K562 (cell line): ENCODE results near the gene NAA80. TPM values are rescaled to one million over a fixed set of nuclear protein-coding genes. Genes with fewer than 3 reads are reported as not detected.

Experiments
- ATAC-seq: fragments of 200-7000 bp; cut with Tn5 transposase; 3 replicates; pipeline ENCODE4 v1.9.1; 2020; ENCODE audit warnings: moderate library complexity
- BruUV-seq: library from RNA; stranded (reverse); fragments of 400-500 nt; replicated peaks from 2 replicates; lab custom pipeline; 2021; lab: Mats Ljungman, UMichigan
- CTCF ChIA-PET: fragments of 300-600 bp; formaldehyde crosslinking; extraction: SDS; loops from one replicate; lab custom pipeline; 2021; ENCODE audit warnings: low intra/inter-chr PET ratio; lab: Yijun Ruan, JAX
- POLR2A ChIA-PET: fragments of 300-600, 350-650 bp; sonication (Branson Sonifier 250); formaldehyde crosslinking; extraction: SDS; loops from one replicate; lab custom pipeline; 2021; ENCODE audit warnings: antibody characterized with exemption, inconsistent platforms; lab: Yijun Ruan, JAX
- DNase-seq, 4 experiments: peaks; one replicate each; pipeline versions ENCODE4 v3.0.0 to v3.0.0-alpha.2; 2011 to 2018; ENCODE audit warnings: low spot score in 3 of 4, mixed read lengths in 3 of 4; ENCODE audit errors: extremely low read depth in 1 of 4
- FAIRE-seq: peaks from 2 replicates; lab custom pipeline; 2011; peaks lifted over from hg19 to GRCh38; lab: Jason Lieb, UNC
- H2AFZ ChIP-seq: 2 replicates; pipeline ENCODE4 v1.6.0; 2011; ENCODE audit warnings: low read depth, low read length, control low read depth, inconsistent platforms
- H3K27ac ChIP-seq: fragments of 200-600 bp; 3 replicates; pipeline ENCODE4 v1.8.0; 2011; ENCODE audit warnings: low read depth, mild to moderate bottlenecking, control low read depth, inconsistent platforms, low read length, moderate library complexity, mixed read lengths; ENCODE audit errors: extremely low read depth
- H3K27me3 ChIP-seq, 2 experiments: fragments of 300-600 bp in 1 of 2; 2 replicates in 1 of 2; 3 replicates in 1 of 2; pipeline versions ENCODE4 v1.6.0 to v1.8.0; 2011; ENCODE audit warnings: inconsistent platforms in 2 of 2, low read length in 2 of 2, mild to moderate bottlenecking in 1 of 2, mixed read lengths in 1 of 2, moderate library complexity in 1 of 2; ENCODE audit not compliant: control insufficient read depth in 2 of 2, insufficient read depth in 2 of 2
- H3K36me3 ChIP-seq: fragments of 300-600 bp; 3 replicates; pipeline ENCODE4 v1.8.0; 2011; ENCODE audit warnings: mild to moderate bottlenecking, low read length, inconsistent platforms; ENCODE audit not compliant: control insufficient read depth, insufficient read depth
- H3K4me1 ChIP-seq, 2 experiments: fragments of 200-600 bp in 1 of 2; replicated peaks in 1 of 2; 2 replicates in 1 of 2; 3 replicates in 1 of 2; pipeline versions ENCODE4 v1.5.1 to v1.8.0; 2011; ENCODE audit warnings: inconsistent platforms in 2 of 2, low read length in 2 of 2, mild to moderate bottlenecking in 1 of 2, mixed read lengths in 1 of 2, moderate library complexity in 1 of 2; ENCODE audit not compliant: control insufficient read depth in 2 of 2, insufficient read depth in 2 of 2
- H3K4me2 ChIP-seq: 2 replicates; pipeline ENCODE4 v1.6.1; 2011; ENCODE audit warnings: low read length, control low read depth, inconsistent platforms, mixed read lengths; ENCODE audit not compliant: insufficient read depth
- H3K4me3 ChIP-seq: fragments of 200-600 bp; sonication (generic), shearing (Covaris generic); 2 replicates; pipeline ENCODE4 v1.5.1; 2016; ENCODE audit warnings: control low read depth, inconsistent platforms
- H3K79me2 ChIP-seq: fragments of 200-600 bp; 3 replicates; pipeline ENCODE4 v1.8.0; 2011; ENCODE audit warnings: low read length, inconsistent platforms; ENCODE audit not compliant: control insufficient read depth, insufficient read depth
- H3K9ac ChIP-seq, 2 experiments: 2 replicates each; pipeline versions ENCODE4 v1.6.0 to v1.6.1; 2011; ENCODE audit warnings: low read depth in 2 of 2, low read length in 2 of 2, control low read depth in 1 of 2, inconsistent platforms in 1 of 2, mild to moderate bottlenecking in 1 of 2, mixed read lengths in 1 of 2; ENCODE audit not compliant: insufficient read depth in 1 of 2
- H3K9me1 ChIP-seq: one replicate; pipeline ENCODE4 v1.6.0; 2011; ENCODE audit warnings: inconsistent platforms, mild to moderate bottlenecking, low read length, moderate library complexity; ENCODE audit not compliant: control insufficient read depth, insufficient read depth
- H3K9me3 ChIP-seq: replicated peaks from 2 replicates; pipeline ENCODE4 v1.5.1; 2011; ENCODE audit warnings: low read depth, low read length, inconsistent platforms; ENCODE audit not compliant: control insufficient read depth, insufficient read depth
- H4K20me1 ChIP-seq: replicated peaks from 2 replicates; pipeline ENCODE4 v1.6.1; 2011; ENCODE audit warnings: low read length, inconsistent platforms, mixed read lengths; ENCODE audit not compliant: control insufficient read depth, insufficient read depth
- CREB1 ChIP-seq, 2 experiments: sonication (generic) in 1 of 2; formaldehyde crosslinking in 1 of 2; IDR thresholded peaks; 2 replicates each; pipeline versions ENCODE4 v1.6.1 to v1.8.0; 2012 to 2022; ENCODE audit warnings: inconsistent platforms in 1 of 2, mild to moderate bottlenecking in 1 of 2, missing genetic modification reagents in 1 of 2, moderate library complexity in 1 of 2
- CREM ChIP-seq: IDR thresholded peaks from 2 replicates; pipeline ENCODE4 v1.6.1; 2014; ENCODE audit warnings: antibody characterized with exemption, low read depth
- GABPB1 ChIP-seq: sonication (generic); formaldehyde crosslinking; IDR thresholded peaks from 2 replicates; pipeline ENCODE4 v1.8.0; 2022; ENCODE audit warnings: mild to moderate bottlenecking, missing genetic modification reagents
- PHF20 ChIP-seq: fragments of 450-650 bp; IDR thresholded peaks from 2 replicates; pipeline ENCODE4 v1.6.1; 2018; ENCODE audit not compliant: partially characterized antibody
- SIX5 ChIP-seq, 2 experiments: IDR thresholded peaks; 2 replicates each; pipeline ENCODE4 v1.6.1; 2011; ENCODE audit warnings: low read length in 2 of 2, borderline replicate concordance in 1 of 2, low read depth in 1 of 2, mild to moderate bottlenecking in 1 of 2, moderate library complexity in 1 of 2; ENCODE audit not compliant: insufficient read depth in 1 of 2
- SPI1 ChIP-seq: IDR thresholded peaks from 2 replicates; pipeline ENCODE4 v1.6.1; 2011; ENCODE audit warnings: low read depth, low read length, control low read depth, borderline replicate concordance
- WGBS: fragments of 100-300 bp; shearing (Covaris generic); methylation state at CpG from one replicate; pipeline ENCODE4 v1.1.6; 2016; ENCODE audit warnings: low coverage, mixed read lengths; ENCODE audit not compliant: insufficient coverage; ENCODE audit errors: missing lambda C conversion rate; 5-methylcytosine and 5-hydroxymethylcytosine counted together
- in situ Hi-C: fragments of 300-500 bp; cut with MboI; formaldehyde crosslinking; loops from 4 replicates; pipeline ENCODE4 v1.15.0; 2018; ENCODE audit warnings: inconsistent platforms, mixed read lengths
- intact Hi-C: fragments of 100-400 bp; cut with micrococcal nuclease; formaldehyde crosslinking; loops from 2 replicates; pipeline ENCODE4 v1.14.2; 2022
- polyA plus RNA-seq, 8 experiments: library from polyadenylated mRNA; depleted of rRNA in 4 of 8; stranded (reverse) in 5 of 8; unstranded in 3 of 8; fragments of >200 nt; fragmentation: Nextera tagmentation in 2 of 8; fragmentation: Illumina TruSeq in 1 of 8; extraction: Ambion mirVana in 2 of 8; extraction: Trizol in 1 of 8; gene quantifications; 2 replicates each; pipeline versions ENCODE4 v1.2.1 to v1.2.3, GENCODE V29; 2011 to 2014; ENCODE audit warnings: inconsistent platforms in 1 of 8, missing spikeins in 1 of 8
- total RNA-seq, 7 experiments: library from RNA; depleted of rRNA in 6 of 7; stranded (reverse); fragments of >200 nt in 6 of 7; fragmentation: Illumina TruSeq in 2 of 7; extraction: Trizol in 2 of 7; gene quantifications; 2 replicates each; pipeline versions ENCODE4 v1.2.1 to v1.2.3, GENCODE V29; 2011 to 2021; ENCODE audit warnings: low replicate concordance in 1 of 7

Gene NAA80
- total and polyA plus RNA-seq, 9 of the 15 experiments (the other 6 are each of a cell fraction or from before 2014, with no cell fraction given): 0.82 to 24.0 (median 8.6) TPM

DNA sequence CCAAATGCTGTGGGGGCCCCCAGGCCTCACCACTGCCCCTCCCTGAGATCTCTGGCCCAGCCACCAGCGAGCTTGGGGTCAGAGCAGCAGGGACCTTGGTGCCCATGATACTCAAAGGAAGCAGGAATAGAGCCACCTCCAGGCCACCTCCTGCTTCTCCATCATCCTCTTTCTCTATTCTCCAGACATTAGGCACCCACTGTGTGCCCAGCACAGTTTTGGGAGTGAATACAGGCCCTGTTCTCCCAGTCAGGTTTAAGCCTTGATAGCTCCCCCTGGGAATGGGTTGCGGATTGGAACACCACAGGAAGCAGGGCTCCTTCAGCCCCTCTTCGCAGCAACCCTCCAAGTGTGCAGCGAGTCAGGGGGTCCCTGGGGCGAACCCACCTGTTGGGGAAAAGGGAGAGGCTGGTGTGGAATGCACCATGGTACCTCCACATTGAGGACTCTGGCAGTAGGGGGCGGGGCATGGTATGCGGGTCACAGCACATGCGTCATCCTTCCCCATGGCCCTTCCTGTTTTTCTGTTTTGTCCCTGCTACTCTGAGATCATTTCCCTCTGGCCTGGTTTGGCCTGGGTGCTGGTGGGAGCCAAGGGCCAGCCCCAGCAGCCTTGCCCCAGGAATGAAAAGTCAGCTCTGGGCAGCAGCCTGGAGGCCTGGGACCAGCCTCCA lies 44.5 kb downstream of the NAA80 start:
- peak; percentile 67 for TF ChIP-seq SPI1
- peak; percentile 45 for TF ChIP-seq CREB1 (IDR thresholded peaks at IDR 0.05)
- TF ChIP-seq CREB1 (CRISPR knock-in tag; IDR thresholded peaks at IDR 0.05): no peak
- no peak for TF ChIP-seq SIX5 (IDR thresholded peaks at IDR 0.05; ENCODE audit: borderline replicate concordance in 1 of 2, insufficient read depth in 1 of 2, low read depth in 1 of 2, low read length in 2 of 2)
- peak; percentile 55; the same call in 1 of the 2 replicates for TF ChIP-seq CREM
- TF ChIP-seq PHF20: no peak
- TF ChIP-seq GABPB1 (CRISPR knock-in tag): 0 out of 2 replicates have a peak, but pooled peaks have one; percentile 27
- DNase-seq: no peak
- H3K36me3 ChIP-seq: peaks cover 30% of the 10 kb centered on the region; the same call in 2 of the 3 replicates
- H2AFZ ChIP-seq: no peak overlapping the region
- H3K79me2 ChIP-seq: no peaks in the 10 kb centered on the region; the same call in 1 of the 3 replicates
- no TSS peak for BruUV-seq
- no peak overlapping the region for H3K4me2 ChIP-seq
- peaks cover 0 to 25% of the 10 kb centered on the region in 2 experiments; a peak in 2 of 5 replicates for H3K4me1 ChIP-seq
- POLR2A ChIA-PET: interaction anchor here (0.6 kb wide), 1 partner anchor 13 kb away, joined by 4 read pairs; no protein-coding TSS in a partner anchor
- FAIRE-seq: no peak
- no peaks in the 10 kb centered on the region for H4K20me1 ChIP-seq
- H3K9me3 ChIP-seq: peaks cover 4% of the 10 kb centered on the region; the same call in 1 of the 2 replicates
- CTCF ChIA-PET: no interaction called here
- H3K9me1 ChIP-seq: no peaks in the 10 kb centered on the region
- no peaks in the 10 kb centered on the region for H3K27me3 ChIP-seq
- no peak overlapping the region for H3K4me3 ChIP-seq
- 76% methylated on average over 5 of the region's 8 CpGs for WGBS
- H3K27ac ChIP-seq: no peak overlapping the region
- intact Hi-C loops (no loop called here), in situ Hi-C loops (no loop called here)
- no peak for ATAC-seq
- H3K9ac ChIP-seq: peak overlapping the region in 1 of 2 experiments; percentile 17; a peak in 2 of 4 replicates
